ENCODE results near the gene UCHL5.
"Not testable (repeated sequence)": the region's sequence is repeated elsewhere in the genome, so short reads cannot be mapped to it uniquely, and the experiment has no call there.

Gene UCHL5

DNA sequence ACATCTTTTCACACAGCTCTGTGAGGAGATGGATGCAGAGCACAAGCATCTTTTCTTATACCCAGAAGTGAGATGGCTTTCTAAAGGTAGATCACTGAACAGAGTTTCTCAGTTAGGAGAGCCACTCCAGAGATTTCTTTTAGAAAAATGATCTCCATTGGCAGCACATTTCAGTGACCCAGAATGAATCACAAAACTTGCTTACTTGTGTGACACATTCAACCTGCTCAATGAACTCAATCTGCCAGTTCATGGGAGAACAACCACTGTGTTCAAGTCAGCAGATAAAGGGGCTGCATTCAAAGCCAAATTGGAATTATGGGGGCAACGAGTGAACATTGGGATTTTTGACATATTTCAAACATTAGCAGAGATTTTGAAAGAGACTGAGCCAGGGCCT, 78.3 kb downstream of the UCHL5 start (continued):
- TF ChIP-seq ZNF362 (tag by site-specific recombination; IDR thresholded peaks at IDR 0.05) (no peak), ZNF155 (tag by site-specific recombination; IDR thresholded peaks at IDR 0.05) (no peak)

GRCh38 chr1:192980334-192980733, 78.8 kb downstream of the UCHL5 start:
- CTCF ChIA-PET; H3K4me3 ChIP-seq (ENCODE audit: low read depth, low read length); POLR2A ChIA-PET: not testable (repeated sequence)

DNA sequence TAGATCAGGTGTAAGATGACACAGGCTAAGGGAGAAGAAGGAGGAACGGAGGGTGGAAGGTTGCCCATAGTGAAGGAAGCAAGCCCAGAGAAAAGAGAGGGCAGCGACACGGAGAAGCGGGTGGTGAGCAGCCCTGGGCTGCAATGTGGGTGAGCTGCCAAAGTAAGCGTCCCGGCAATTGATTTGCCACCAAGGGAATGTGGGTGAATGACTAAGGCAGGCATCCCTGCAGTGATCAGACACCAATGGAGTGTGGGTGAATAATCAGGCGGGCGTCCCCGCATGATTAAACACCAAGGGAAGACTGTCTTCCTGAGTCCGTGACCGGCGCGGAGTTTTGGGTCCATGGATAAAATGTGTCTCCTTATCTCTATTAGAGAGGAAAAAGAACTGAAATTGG, 79.6 kb downstream of the UCHL5 start:
- no peaks in the 10 kb centered on the region for H3K9me3 ChIP-seq (ENCODE audit: control insufficient read depth, insufficient read depth, low read depth, low read length)
- POLR2A ChIA-PET = no interaction called here
- H3K36me3 ChIP-seq (ENCODE audit: control insufficient read depth in 2 of 2, insufficient read depth in 1 of 2, low read length in 2 of 2) = no peaks in the 10 kb centered on the region
- no peaks in the 10 kb centered on the region for H3K4me1 ChIP-seq (ENCODE audit: control insufficient read depth, insufficient read depth, low read length)
- TF ChIP-seq ZNF596 (tag by site-specific recombination; IDR thresholded peaks at IDR 0.05) (no peak), ZNF169 (tag by site-specific recombination; IDR thresholded peaks at IDR 0.05) (no peak), ZNF560 (tag by site-specific recombination; IDR thresholded peaks at IDR 0.05; ENCODE audit: borderline replicate concordance) (no peak), ZNF555 (tag by site-specific recombination; conservative IDR thresholded peaks at IDR 0.05) (no peak), ZNF394 (tag by site-specific recombination; IDR thresholded peaks at IDR 0.05; ENCODE audit: borderline replicate concordance) (no peak), EGR2 (tag by site-specific recombination; IDR thresholded peaks at IDR 0.05; ENCODE audit: low read depth) (0 out of 2 replicates have a peak, but pooled peaks have one; percentile 6), ZNF791 (tag by site-specific recombination; IDR thresholded peaks at IDR 0.05) (no peak)
- CTCF ChIA-PET = no interaction called here
- H3K4me3 ChIP-seq (ENCODE audit: low read depth, low read length) = no peak overlapping the region
- H3K27ac ChIP-seq (ENCODE audit: extremely low read depth, low read depth, low read length) = no peak overlapping the region

More at GRCh38 chr1:192980334-192980733, 78.8 kb downstream of the UCHL5 start:
- not testable (repeated sequence) for H3K9me3 ChIP-seq (ENCODE audit: control insufficient read depth, insufficient read depth, low read depth, low read length); H3K36me3 ChIP-seq (ENCODE audit: control insufficient read depth in 2 of 2, insufficient read depth in 1 of 2, low read length in 2 of 2); H3K4me1 ChIP-seq (ENCODE audit: control insufficient read depth, insufficient read depth, low read length); H3K27ac ChIP-seq (ENCODE audit: extremely low read depth, low read depth, low read length)

DNA sequence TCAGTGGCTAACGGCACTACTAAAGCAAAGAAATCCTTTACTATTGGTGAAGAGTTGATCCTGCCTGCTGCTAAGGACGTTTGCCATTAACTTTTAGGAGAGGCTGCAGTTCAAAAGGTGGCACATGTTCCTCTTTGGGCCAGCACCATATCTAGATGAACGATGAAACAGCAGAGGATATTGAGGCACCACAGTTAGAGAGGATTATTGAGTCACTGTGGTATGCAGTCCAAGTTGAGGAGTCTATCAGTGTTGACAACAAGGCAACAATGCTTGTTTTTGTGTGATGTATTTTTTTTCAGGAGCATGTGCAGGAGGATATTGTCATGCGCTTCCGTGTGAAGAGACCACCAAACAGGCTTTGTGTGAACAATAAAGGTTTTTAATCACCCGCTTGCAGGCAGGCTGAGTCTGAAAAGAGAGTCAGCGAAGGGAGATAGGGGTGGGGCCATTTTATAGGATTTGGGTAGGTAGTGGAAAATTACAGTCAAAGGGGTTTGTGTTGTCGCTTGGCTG, 80.9 kb downstream of the UCHL5 start:
- Histone ChIP-seq H3K9me3 (ENCODE audit: control insufficient read depth, insufficient read depth, low read depth, low read length) (no peaks in the 10 kb centered on the region), H3K4me3 (ENCODE audit: low read depth, low read length) (no peak overlapping the region), H3K27ac (ENCODE audit: extremely low read depth, low read depth, low read length) (no peak overlapping the region), H3K4me1 (ENCODE audit: control insufficient read depth, insufficient read depth, low read length) (no peaks in the 10 kb centered on the region), H3K36me3 (ENCODE audit: control insufficient read depth in 2 of 2, insufficient read depth in 1 of 2, low read length in 2 of 2) (no peaks in the 10 kb centered on the region)
- POLR2A ChIA-PET = no interaction called here
- CTCF ChIA-PET = no interaction called here
- TF ChIP-seq ZNF146 (tag by site-specific recombination; IDR thresholded peaks at IDR 0.05) (no peak), FEZF1 (tag by site-specific recombination; IDR thresholded peaks at IDR 0.05) (no peak), ZNF843 (tag by site-specific recombination; IDR thresholded peaks at IDR 0.05) (no peak), SP7 (tag by site-specific recombination; IDR thresholded peaks at IDR 0.05) (no peak), ZNF626 (tag by site-specific recombination; IDR thresholded peaks at IDR 0.05) (no peak), ZNF114 (tag by site-specific recombination; IDR thresholded peaks at IDR 0.05) (no peak), TCF7L2 (IDR thresholded peaks at IDR 0.05; ENCODE audit: borderline replicate concordance, low read depth, low read length) (no peak), ZBTB8A (tag by site-specific recombination; IDR thresholded peaks at IDR 0.05) (no peak), ZNF157 (tag by site-specific recombination; IDR thresholded peaks at IDR 0.05) (no peak), ZNF248 (tag by site-specific recombination; IDR thresholded peaks at IDR 0.05) (no peak), WT1 (tag by site-specific recombination; IDR thresholded peaks at IDR 0.05) (no peak), ZNF23 (tag by site-specific recombination; IDR thresholded peaks at IDR 0.05; ENCODE audit: borderline replicate concordance) (no peak), ZNF132 (tag by site-specific recombination; IDR thresholded peaks at IDR 0.05; ENCODE audit: borderline replicate concordance) (no peak), ZNF654 (tag by site-specific recombination; IDR thresholded peaks at IDR 0.05; ENCODE audit: low read depth) (no peak), ZNF302 (tag by site-specific recombination; IDR thresholded peaks at IDR 0.05; ENCODE audit: low read depth) (no peak), ZNF214 (tag by site-specific recombination; IDR thresholded peaks at IDR 0.05; ENCODE audit: borderline replicate concordance) (no peak), ZNF561 (tag by site-specific recombination; IDR thresholded peaks at IDR 0.05; ENCODE audit: borderline replicate concordance) (no peak), OSR2 (tag by site-specific recombination; IDR thresholded peaks at IDR 0.05) (no peak), ZBTB1 (tag by site-specific recombination; IDR thresholded peaks at IDR 0.05) (no peak)
- TF ChIP-seq, protein P1, sequence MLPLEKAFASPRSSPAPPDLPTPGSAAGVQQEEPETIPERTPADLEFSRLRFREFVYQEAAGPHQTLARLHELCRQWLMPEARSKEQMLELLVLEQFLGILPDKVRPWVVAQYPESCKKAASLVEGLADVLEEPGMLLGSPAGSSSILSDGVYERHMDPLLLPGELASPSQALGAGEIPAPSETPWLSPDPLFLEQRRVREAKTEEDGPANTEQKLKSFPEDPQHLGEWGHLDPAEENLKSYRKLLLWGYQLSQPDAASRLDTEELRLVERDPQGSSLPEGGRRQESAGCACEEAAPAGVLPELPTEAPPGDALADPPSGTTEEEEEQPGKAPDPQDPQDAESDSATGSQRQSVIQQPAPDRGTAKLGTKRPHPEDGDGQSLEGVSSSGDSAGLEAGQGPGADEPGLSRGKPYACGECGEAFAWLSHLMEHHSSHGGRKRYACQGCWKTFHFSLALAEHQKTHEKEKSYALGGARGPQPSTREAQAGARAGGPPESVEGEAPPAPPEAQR (tag by site-specific recombination; IDR thresholded peaks at IDR 0.05) = no peak
